ENCODE data around the gene CRABP2.

DNA sequence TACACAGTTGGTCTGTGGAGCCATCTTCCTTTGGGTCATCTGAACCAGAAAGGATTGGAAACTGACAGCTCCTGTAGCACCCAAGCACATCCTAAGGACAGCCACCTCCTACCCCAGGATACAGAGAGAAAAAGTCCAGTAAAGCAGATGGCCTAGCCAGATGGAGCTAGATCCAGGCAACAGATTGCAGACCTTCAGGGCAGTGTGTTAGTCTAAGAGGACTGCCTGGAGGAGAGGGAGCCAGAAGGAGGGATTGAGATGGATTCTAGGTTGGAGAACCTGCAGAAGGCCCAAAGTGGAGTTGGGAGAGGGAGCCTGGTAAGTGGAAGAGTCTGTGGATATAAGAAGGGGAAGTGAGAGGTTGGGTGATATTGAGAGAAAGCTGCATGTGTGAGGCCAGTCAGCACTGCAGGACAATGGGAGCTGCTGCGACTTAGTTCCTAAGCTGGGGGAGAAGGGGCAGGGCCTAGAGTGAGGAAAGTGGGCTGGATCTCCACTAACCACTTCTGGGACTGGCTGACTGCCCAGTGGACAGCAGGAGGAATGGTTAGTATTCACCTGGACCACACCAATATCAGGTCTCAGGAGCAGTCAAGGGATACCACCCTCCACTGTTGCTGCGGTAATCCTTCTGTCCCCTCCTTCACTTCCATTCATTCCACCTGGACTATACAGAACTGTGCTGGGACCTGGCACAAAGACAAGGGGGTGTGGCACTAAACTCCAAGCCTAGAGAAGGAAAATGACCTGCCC, 50.1 kb downstream of the CRABP2 start:
- TF ChIP-seq POLR2A (IDR thresholded peaks at IDR 0.05; ENCODE audit: low read depth, low read length) (no peak), SMC3 (IDR thresholded peaks at IDR 0.05; ENCODE audit: low read depth, low read length) (no peak), RCOR1 (IDR thresholded peaks at IDR 0.05; ENCODE audit: insufficient replicate concordance, low read length) (no peak)
- TF ChIP-seq, protein P1, sequence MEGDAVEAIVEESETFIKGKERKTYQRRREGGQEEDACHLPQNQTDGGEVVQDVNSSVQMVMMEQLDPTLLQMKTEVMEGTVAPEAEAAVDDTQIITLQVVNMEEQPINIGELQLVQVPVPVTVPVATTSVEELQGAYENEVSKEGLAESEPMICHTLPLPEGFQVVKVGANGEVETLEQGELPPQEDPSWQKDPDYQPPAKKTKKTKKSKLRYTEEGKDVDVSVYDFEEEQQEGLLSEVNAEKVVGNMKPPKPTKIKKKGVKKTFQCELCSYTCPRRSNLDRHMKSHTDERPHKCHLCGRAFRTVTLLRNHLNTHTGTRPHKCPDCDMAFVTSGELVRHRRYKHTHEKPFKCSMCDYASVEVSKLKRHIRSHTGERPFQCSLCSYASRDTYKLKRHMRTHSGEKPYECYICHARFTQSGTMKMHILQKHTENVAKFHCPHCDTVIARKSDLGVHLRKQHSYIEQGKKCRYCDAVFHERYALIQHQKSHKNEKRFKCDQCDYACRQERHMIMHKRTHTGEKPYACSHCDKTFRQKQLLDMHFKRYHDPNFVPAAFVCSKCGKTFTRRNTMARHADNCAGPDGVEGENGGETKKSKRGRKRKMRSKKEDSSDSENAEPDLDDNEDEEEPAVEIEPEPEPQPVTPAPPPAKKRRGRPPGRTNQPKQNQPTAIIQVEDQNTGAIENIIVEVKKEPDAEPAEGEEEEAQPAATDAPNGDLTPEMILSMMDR (conservative IDR thresholded peaks at IDR 0.05; ENCODE audit: low read depth, low read length) = no peak
- TF ChIP-seq, protein P2, sequence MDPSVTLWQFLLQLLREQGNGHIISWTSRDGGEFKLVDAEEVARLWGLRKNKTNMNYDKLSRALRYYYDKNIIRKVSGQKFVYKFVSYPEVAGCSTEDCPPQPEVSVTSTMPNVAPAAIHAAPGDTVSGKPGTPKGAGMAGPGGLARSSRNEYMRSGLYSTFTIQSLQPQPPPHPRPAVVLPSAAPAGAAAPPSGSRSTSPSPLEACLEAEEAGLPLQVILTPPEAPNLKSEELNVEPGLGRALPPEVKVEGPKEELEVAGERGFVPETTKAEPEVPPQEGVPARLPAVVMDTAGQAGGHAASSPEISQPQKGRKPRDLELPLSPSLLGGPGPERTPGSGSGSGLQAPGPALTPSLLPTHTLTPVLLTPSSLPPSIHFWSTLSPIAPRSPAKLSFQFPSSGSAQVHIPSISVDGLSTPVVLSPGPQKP (IDR thresholded peaks at IDR 0.05; ENCODE audit: borderline replicate concordance, low read depth, low read length) = no peak
